ENCODE data around the gene GOLM1.

The GOLM1 gene

DNA sequence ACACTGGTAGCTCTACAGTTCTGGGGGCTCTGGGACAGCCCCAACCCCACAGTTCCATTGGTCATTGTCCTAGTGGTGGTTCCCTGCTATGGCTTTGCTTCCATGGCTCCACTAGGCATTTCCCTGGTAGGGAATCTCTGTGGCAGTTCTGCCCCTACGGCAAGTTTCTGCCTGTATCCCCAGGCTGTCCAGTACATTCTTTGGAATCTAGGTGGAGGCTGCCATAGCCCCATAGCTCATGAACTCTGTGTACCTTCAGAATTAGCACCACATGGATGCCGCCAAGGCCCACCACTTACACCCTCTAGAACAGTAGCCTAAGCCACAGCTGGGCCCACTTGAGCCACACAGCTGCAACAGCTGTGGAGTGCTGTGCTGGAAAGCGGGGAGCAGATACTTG, 3.3 kb upstream of the GOLM1 start:
- no peak overlapping the region for H3K27ac Mint-ChIP-seq
- H3K27me3 Mint-ChIP-seq (ENCODE audit: low read depth): peaks cover 55% of the 10 kb centered on the region

GRCh38 chr9:86099701-86100364, 475 bp upstream of the GOLM1 start:
- peak overlapping the region; percentile 76 for H3K27ac Mint-ChIP-seq
- peak overlapping the region; percentile 93 for H3K4me3 Mint-ChIP-seq
- peaks cover 65% of the 10 kb centered on the region for H3K27me3 Mint-ChIP-seq (ENCODE audit: low read depth)
- peaks cover 8% of the 10 kb centered on the region for H3K4me1 Mint-ChIP-seq (ENCODE audit: low read depth)
- H3K9me3 Mint-ChIP-seq: no peaks in the 10 kb centered on the region
- H3K36me3 Mint-ChIP-seq (ENCODE audit: low read depth): no peaks in the 10 kb centered on the region

More for the DNA sequence above, 3.3 kb upstream of the GOLM1 start:
- no peaks in the 10 kb centered on the region for H3K9me3 Mint-ChIP-seq
- peaks cover 13% of the 10 kb centered on the region for H3K4me1 Mint-ChIP-seq (ENCODE audit: low read depth)
- no peaks in the 10 kb centered on the region for H3K36me3 Mint-ChIP-seq (ENCODE audit: low read depth)
- no peak overlapping the region for H3K4me3 Mint-ChIP-seq

- Mint-ChIP-seq H3K27ac (no peak overlapping the region), H3K9me3 (no peaks in the 10 kb centered on the region), H3K36me3 (ENCODE audit: low read depth) (no peaks in the 10 kb centered on the region), H3K4me3 (no peak overlapping the region), H3K4me1 (ENCODE audit: low read depth) (peaks cover 8% of the 10 kb centered on the region), H3K27me3 (ENCODE audit: low read depth) (peaks cover 50% of the 10 kb centered on the region)
Observed at GRCh38 chr9:86097510-86098224, 1.7 kb downstream of the GOLM1 start.

DNA sequence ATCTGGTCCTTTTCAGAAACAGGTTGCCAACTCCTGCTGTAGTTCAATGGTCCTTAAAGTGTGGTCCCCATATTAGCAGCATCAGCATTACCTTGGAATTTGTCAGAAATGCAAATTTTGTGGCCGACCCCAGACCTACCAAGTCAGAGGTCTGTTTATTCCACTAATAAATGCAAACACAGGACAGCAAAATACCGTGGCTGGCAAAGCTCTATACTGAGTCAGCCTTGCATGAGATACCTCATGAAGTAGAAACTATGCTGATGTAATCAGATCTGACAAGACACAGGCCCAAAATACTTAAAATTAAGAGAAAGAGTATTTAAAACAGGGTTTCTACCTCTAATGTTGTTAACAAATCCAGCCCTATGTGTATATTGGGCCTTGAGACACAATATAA, 3.0 kb downstream of the GOLM1 start:
- Mint-ChIP-seq H3K4me1 (ENCODE audit: low read depth) (peaks cover 8% of the 10 kb centered on the region), H3K36me3 (ENCODE audit: low read depth) (no peaks in the 10 kb centered on the region), H3K27ac (no peak overlapping the region), H3K27me3 (ENCODE audit: low read depth) (peaks cover 49% of the 10 kb centered on the region), H3K4me3 (no peak overlapping the region), H3K9me3 (no peaks in the 10 kb centered on the region)

- Mint-ChIP-seq H3K27me3 (ENCODE audit: low read depth) (peaks cover 34% of the 10 kb centered on the region), H3K4me1 (ENCODE audit: low read depth) (no peaks in the 10 kb centered on the region), H3K4me3 (no peak overlapping the region), H3K27ac (no peak overlapping the region), H3K9me3 (no peaks in the 10 kb centered on the region), H3K36me3 (ENCODE audit: low read depth) (no peaks in the 10 kb centered on the region)
Observed at GRCh38 chr9:86093788-86094555, 5.4 kb downstream of the GOLM1 start.

- peaks cover 28% of the 10 kb centered on the region for H3K27me3 Mint-ChIP-seq (ENCODE audit: low read depth)
- no peak overlapping the region for H3K27ac Mint-ChIP-seq
- H3K4me3 Mint-ChIP-seq: no peak overlapping the region
- no peaks in the 10 kb centered on the region for H3K36me3 Mint-ChIP-seq (ENCODE audit: low read depth)
- H3K9me3 Mint-ChIP-seq: peaks cover 5% of the 10 kb centered on the region
- H3K4me1 Mint-ChIP-seq (ENCODE audit: low read depth): no peaks in the 10 kb centered on the region
Observed at GRCh38 chr9:86091477-86091876, 7.9 kb downstream of the GOLM1 start.

DNA sequence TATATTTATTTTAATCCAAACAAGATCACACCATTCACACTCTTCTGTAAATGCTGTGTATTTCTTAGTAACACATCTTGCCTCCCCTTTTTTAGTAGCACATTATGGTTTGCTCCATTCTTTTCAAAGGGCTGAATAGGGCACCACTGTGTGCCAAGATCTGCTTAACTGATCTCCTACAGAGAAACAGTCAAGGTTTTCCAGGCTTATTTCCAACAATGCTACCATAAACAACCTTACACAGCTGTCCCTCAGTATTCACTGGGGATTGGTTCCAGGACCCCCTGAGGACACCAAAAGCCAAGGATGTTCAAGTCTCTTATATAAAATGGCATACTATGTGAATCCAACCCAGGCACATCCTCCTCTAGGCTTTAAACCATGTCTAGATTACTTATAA, 16.5 kb downstream of the GOLM1 start:
- Mint-ChIP-seq H3K27ac (no peak overlapping the region), H3K27me3 (ENCODE audit: low read depth) (peaks cover 5% of the 10 kb centered on the region), H3K4me1 (ENCODE audit: low read depth) (no peaks in the 10 kb centered on the region), H3K36me3 (ENCODE audit: low read depth) (no peaks in the 10 kb centered on the region), H3K4me3 (no peak overlapping the region), H3K9me3 (no peaks in the 10 kb centered on the region)

- H3K4me3 Mint-ChIP-seq: no peak overlapping the region
- H3K4me1 Mint-ChIP-seq (ENCODE audit: low read depth): peaks cover 3% of the 10 kb centered on the region
- no peaks in the 10 kb centered on the region for H3K9me3 Mint-ChIP-seq
- no peak overlapping the region for H3K27ac Mint-ChIP-seq
- H3K27me3 Mint-ChIP-seq (ENCODE audit: low read depth): no peaks in the 10 kb centered on the region
- H3K36me3 Mint-ChIP-seq (ENCODE audit: low read depth): no peaks in the 10 kb centered on the region
Observed at GRCh38 chr9:86079865-86080469, 19.4 kb downstream of the GOLM1 start.

- no peaks in the 10 kb centered on the region for H3K9me3 Mint-ChIP-seq
- H3K27me3 Mint-ChIP-seq (ENCODE audit: low read depth): no peaks in the 10 kb centered on the region
- H3K36me3 Mint-ChIP-seq (ENCODE audit: low read depth): no peaks in the 10 kb centered on the region
- H3K4me3 Mint-ChIP-seq: no peak overlapping the region
- peaks cover 3% of the 10 kb centered on the region for H3K4me1 Mint-ChIP-seq (ENCODE audit: low read depth)
- H3K27ac Mint-ChIP-seq: no peak overlapping the region
Observed at GRCh38 chr9:86079421-86079831, 19.9 kb downstream of the GOLM1 start.

- no peaks in the 10 kb centered on the region for H3K36me3 Mint-ChIP-seq (ENCODE audit: low read depth)
- H3K9me3 Mint-ChIP-seq: no peaks in the 10 kb centered on the region
- no peaks in the 10 kb centered on the region for H3K27me3 Mint-ChIP-seq (ENCODE audit: low read depth)
- peaks cover 3% of the 10 kb centered on the region for H3K4me1 Mint-ChIP-seq (ENCODE audit: low read depth)
- no peak overlapping the region for H3K27ac Mint-ChIP-seq
- no peak overlapping the region for H3K4me3 Mint-ChIP-seq
Observed at GRCh38 chr9:86078731-86079130, 20.6 kb downstream of the GOLM1 start.

- no peaks in the 10 kb centered on the region for H3K36me3 Mint-ChIP-seq (ENCODE audit: low read depth)
- no peak overlapping the region for H3K4me3 Mint-ChIP-seq
Observed at GRCh38 chr9:86077276-86077675, 22.1 kb downstream of the GOLM1 start.

DNA sequence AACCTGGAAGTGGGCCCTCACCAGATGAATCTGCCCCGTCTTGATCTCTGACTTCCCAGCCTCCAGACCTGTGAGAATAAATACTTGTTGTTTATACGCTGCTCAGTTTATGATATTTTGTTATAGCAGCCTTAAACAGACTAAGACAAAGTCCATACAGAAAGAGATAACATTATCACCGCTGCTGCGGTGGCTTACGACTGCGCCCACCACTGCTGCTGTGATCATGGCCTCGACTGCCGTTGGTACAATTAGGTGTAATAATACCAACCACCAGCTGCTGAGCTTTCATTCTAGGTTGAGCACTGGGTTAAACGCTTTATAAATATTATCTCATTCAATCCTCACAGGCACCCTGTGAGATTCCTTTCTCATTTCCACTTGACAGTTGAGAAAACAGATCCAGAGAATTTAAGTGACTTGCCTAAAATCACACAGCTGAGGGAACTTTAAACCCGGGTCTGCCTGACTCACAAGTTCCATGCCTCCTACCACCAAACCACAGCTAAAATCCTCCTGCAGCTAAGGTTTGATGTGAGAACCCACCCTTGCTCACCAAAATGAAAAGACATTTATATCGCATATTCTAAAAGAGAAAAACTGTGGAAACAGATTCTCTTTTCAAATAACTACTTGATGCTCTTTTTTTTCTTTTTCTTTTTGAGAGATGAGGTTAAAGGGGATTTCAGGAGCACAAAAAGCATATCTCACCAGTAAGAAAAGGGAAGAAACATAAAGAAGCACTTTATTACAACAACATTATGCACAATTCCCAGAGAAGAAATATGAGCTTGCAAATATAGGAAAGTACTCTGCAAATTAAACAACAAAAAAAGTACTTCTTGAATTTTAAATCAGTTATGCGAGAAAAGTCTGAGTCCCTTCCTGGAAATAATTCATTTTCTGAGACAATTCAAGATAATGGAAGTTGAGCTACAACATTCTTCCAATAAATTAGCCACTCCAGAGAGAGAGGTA, 23.9 kb downstream of the GOLM1 start:
- no peak overlapping the region for H3K27ac Mint-ChIP-seq

More at GRCh38 chr9:86077276-86077675, 22.1 kb downstream of the GOLM1 start:
- H3K9me3 Mint-ChIP-seq: no peaks in the 10 kb centered on the region
- H3K27me3 Mint-ChIP-seq (ENCODE audit: low read depth): no peaks in the 10 kb centered on the region
- H3K27ac Mint-ChIP-seq: no peak overlapping the region
- peaks cover 3% of the 10 kb centered on the region for H3K4me1 Mint-ChIP-seq (ENCODE audit: low read depth)

DNA sequence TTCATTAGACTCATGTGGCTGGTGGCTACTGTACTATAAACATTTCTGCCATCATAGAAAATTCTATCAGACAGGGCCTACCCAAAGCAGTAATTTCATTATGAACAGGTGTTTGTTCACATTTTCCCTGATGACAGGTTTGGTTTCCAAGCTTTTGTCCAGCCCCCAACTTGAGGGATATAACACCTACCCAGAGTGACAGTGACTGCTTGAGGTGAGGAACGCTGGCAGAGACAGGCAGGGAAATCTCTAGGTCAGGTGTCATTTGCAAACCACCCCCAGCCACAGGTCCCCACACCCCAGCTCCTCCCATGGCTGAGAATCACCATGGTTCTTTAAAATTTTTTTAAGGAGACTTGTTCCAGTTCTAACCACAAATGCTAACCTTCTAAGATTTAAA, 25.5 kb downstream of the GOLM1 start:
- Mint-ChIP-seq H3K27me3 (ENCODE audit: low read depth) (no peaks in the 10 kb centered on the region), H3K9me3 (no peaks in the 10 kb centered on the region), H3K27ac (no peak overlapping the region), H3K4me1 (ENCODE audit: low read depth) (peaks cover 3% of the 10 kb centered on the region), H3K36me3 (ENCODE audit: low read depth) (no peaks in the 10 kb centered on the region), H3K4me3 (no peak overlapping the region)

More for the DNA sequence above, 23.9 kb downstream of the GOLM1 start:
- no peaks in the 10 kb centered on the region for H3K27me3 Mint-ChIP-seq (ENCODE audit: low read depth)
- peaks cover 3% of the 10 kb centered on the region for H3K4me1 Mint-ChIP-seq (ENCODE audit: low read depth)
- H3K36me3 Mint-ChIP-seq (ENCODE audit: low read depth): no peaks in the 10 kb centered on the region
- no peaks in the 10 kb centered on the region for H3K9me3 Mint-ChIP-seq
- H3K4me3 Mint-ChIP-seq: no peak overlapping the region

All from T-helper 1 cell treated with Interleukin-12 subunit alpha and Interleukin-12 subunit beta and Interleukin-4 antibody, amounts not matched to agents 30 μg/mL and 1 μg/mL, for 36 hours (primary cell).